Naive B cell (primary cell): ENCODE results near the gene TYRO3. TPM values are rescaled to one million over a fixed set of nuclear protein-coding genes. Genes with fewer than 3 reads are reported as not detected.

Source experiments
- ATAC-seq, 2 donors: fragments of 150-1000 bp; cut with Tn5 transposase; 2 replicates each; pipeline ENCODE4 v1.10.0; 2021; ENCODE audit warnings: low read depth in 2 of 2, mild to moderate bottlenecking in 2 of 2, moderate library complexity in 2 of 2
- DNase-seq: peaks from one replicate; pipeline ENCODE4 v3.0.0; 2022
- H3K27ac Mint-ChIP-seq, 6 donors: one replicate each; pipeline ENCODE4 v1.8.0; 2020 to 2022; ENCODE audit warnings: mild to moderate bottlenecking in 6 of 6, mixed read lengths in 6 of 6, moderate library complexity in 5 of 6, inconsistent platforms in 2 of 6
- H3K27me3 Mint-ChIP-seq, 3 donors: one replicate each; pipeline ENCODE4 v1.8.0; 2021 to 2022; ENCODE audit warnings: mixed read lengths in 3 of 3, mild to moderate bottlenecking in 1 of 3
- H3K36me3 Mint-ChIP-seq, 2 donors: one replicate each; pipeline ENCODE4 v1.8.0; 2020 to 2022; ENCODE audit warnings: mixed read lengths in 2 of 2, inconsistent platforms in 1 of 2, mild to moderate bottlenecking in 1 of 2
- H3K4me1 Mint-ChIP-seq, 3 donors: one replicate each; pipeline ENCODE4 v1.8.0; 2020 to 2022; ENCODE audit warnings: mixed read lengths in 3 of 3, inconsistent platforms in 1 of 3, mild to moderate bottlenecking in 1 of 3, moderate library complexity in 1 of 3
- H3K4me3 Mint-ChIP-seq, 8 donors: one replicate each; pipeline ENCODE4 v1.8.0; 2020 to 2022; ENCODE audit warnings: mild to moderate bottlenecking in 8 of 8, mixed read lengths in 8 of 8, moderate library complexity in 8 of 8, inconsistent platforms in 2 of 8
- H3K9me3 Mint-ChIP-seq, 7 donors: one replicate each; pipeline ENCODE4 v1.8.0; 2020 to 2022; ENCODE audit warnings: mixed read lengths in 7 of 7, mild to moderate bottlenecking in 5 of 7, inconsistent platforms in 2 of 7, moderate library complexity in 1 of 7
- polyA plus RNA-seq, 6 donors: library from polyadenylated mRNA; unstranded; fragments of 300-500 nt; fragmentation: Illumina TruSeq; gene quantifications; one replicate each; pipeline ENCODE4 v1.2.3, GENCODE V29; 2021; ENCODE audit warnings: low read depth in 6 of 6

Gene TYRO3
- polyA plus RNA-seq: not detected

DNA sequence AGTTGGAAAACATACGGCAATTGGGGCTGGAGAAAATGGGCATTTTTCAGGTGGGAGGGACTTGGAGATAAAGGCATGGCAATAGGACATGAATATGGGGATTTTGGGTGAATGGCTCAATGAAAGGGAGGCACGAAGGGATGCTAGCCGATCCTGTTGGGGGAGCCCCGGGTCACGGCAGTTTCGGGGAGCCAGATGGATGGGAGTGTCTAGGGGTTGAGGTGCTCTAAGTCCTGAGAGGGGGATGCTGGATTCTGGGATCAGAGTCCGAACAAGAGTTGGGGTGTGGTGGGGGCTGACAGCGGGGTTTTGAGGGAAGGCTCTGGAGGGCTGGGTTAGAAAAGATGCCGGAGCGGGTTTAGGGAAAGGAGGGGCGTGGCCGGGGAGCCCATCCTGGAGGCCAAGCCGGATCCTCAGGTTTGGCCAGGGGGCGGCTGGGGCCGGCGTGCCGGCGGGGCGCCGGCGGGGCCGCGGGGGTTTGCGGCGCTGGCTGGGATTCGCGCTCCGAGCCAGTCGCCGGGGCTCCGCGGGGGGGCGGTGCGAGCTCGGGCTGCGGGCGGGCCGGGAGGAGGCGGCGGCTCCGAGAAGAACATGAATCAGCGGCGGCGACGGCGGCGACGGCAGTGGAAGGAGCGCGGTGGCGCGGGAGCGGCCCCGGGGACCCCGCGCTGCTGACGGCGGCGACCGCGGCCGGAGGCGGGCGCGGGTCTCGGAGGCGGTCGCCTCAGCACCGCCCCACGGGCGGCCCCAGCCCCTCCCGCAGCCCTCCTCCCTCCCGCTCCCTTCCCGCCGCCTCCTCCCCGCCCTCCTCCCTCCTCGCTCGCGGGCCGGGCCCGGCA lies at the start of gene TYRO3:
TSS of gene TYRO3 (plus strand) at position 813 of the 839 bp plus-strand sequence. CDS start 46 bp downstream, outside the sequence.
- Mint-ChIP-seq H3K27ac (peak within 1 kb of the TSS in 4 of 6 donors; percentile 75 to 96 (median 81)), H3K9me3 (no peaks in the 10 kb centered on the region), H3K27me3 (peaks cover 44 to 72% (median 68%) of the 10 kb centered on the region in 3 donors), H3K4me1 (peaks cover 31 to 39% (median 37%) of the 10 kb centered on the region in 3 donors), H3K36me3 (peaks cover 0 to 11% of the 10 kb centered on the region in 2 donors), H3K4me3 (peak within 1 kb of the TSS; percentile 83 to 94 (median 89))
- ATAC-seq (peak; percentile 46 to 60), DNase-seq (peak; percentile 41)

DNA sequence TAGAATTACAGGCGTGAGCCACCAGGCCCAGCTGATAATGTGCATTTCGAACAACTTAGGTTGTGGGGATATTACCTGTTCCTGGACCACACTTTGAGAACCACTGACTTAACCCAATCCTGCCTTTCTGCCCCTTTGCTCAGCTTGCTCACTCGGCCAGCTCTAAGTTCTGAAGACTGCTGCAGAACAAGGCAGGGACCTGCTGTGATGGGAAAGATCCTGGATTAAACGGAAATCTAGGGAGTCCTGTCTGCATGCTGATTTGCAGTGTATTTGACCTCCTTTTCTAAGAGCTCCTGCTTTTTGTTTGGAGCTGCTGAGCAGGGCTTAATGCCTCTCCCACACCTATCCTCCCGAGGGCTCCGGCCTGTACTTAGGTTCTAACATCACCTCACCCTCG lies 48.3 kb upstream of the TYRO3 start:
- DNase-seq (no peak), ATAC-seq (no peak)
- no peak overlapping the region for H3K27ac Mint-ChIP-seq
- no peaks in the 10 kb centered on the region for H3K36me3 Mint-ChIP-seq
- peaks cover 8 to 22% (median 16%) of the 10 kb centered on the region in 3 donors for H3K27me3 Mint-ChIP-seq
- peak overlapping the region in 4 of 8 donors; percentile 9 to 62 (median 46) for H3K4me3 Mint-ChIP-seq
- no peaks in the 10 kb centered on the region for H3K9me3 Mint-ChIP-seq
- H3K4me1 Mint-ChIP-seq: peaks cover 16 to 28% (median 27%) of the 10 kb centered on the region in 3 donors

DNA sequence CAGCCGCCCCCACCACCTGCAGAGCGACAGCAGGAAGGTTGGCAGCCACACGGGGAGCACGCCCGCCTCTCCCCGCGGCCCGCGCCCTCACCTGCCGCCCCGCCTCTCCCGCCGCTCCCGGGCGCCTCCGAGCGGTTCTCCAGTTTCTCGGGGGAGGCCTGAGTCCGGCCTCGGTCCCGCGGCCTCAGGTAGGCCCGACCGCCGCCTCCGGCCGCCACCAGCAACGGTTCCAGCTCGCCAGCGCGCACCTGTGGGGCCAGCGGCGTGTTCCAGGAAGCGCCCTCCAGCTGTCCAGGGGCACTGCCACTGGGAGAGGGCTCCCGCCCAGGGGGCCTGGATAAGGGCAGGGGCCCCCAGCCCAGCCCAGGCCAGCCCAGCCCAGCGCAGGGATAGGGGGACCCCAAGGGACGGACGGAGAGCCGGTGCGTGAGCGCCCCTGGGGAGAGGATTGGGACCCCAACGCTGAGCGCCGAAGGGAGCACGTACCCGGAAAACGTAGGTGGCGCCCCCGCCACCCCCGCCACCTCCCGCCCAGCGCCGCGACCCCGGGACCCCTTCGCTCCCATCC lies 47.6 kb upstream of the TYRO3 start:
- H3K9me3 Mint-ChIP-seq: no peaks in the 10 kb centered on the region
- peaks cover 8 to 22% (median 16%) of the 10 kb centered on the region in 3 donors for H3K27me3 Mint-ChIP-seq
- ATAC-seq (no peak), DNase-seq (no peak)
- H3K27ac Mint-ChIP-seq: no peak overlapping the region
- H3K36me3 Mint-ChIP-seq: no peaks in the 10 kb centered on the region
- peak overlapping the region in 2 of 8 donors; percentile 93 for H3K4me3 Mint-ChIP-seq
- peaks cover 16 to 28% (median 27%) of the 10 kb centered on the region in 3 donors for H3K4me1 Mint-ChIP-seq

- DNase-seq (no peak), ATAC-seq (no peak)
Measured at GRCh38 chr15:41511899-41512369, 47.1 kb upstream of the TYRO3 start.

GRCh38 chr15:41512512-41512939 lies 46.5 kb upstream of the TYRO3 start:
- no peak for ATAC-seq
- Mint-ChIP-seq H3K36me3 (peaks cover 0 to 5% of the 10 kb centered on the region in 2 donors), H3K4me3 (peak overlapping the region; percentile 89 to 94 (median 91)), H3K27me3 (peaks cover 8 to 22% (median 16%) of the 10 kb centered on the region in 3 donors), H3K4me1 (peaks cover 16 to 32% (median 27%) of the 10 kb centered on the region in 3 donors), H3K27ac (peak overlapping the region in 2 of 6 donors; percentile 41 to 83), H3K9me3 (no peaks in the 10 kb centered on the region)
- DNase-seq: no peak

More at GRCh38 chr15:41511899-41512369, 47.1 kb upstream of the TYRO3 start:
- peaks cover 8 to 22% (median 16%) of the 10 kb centered on the region in 3 donors for H3K27me3 Mint-ChIP-seq
- peak overlapping the region in 1 of 6 donors; percentile 22 for H3K27ac Mint-ChIP-seq
- peaks cover 16 to 32% (median 27%) of the 10 kb centered on the region in 3 donors for H3K4me1 Mint-ChIP-seq
- H3K4me3 Mint-ChIP-seq: peak overlapping the region in 7 of 8 donors; percentile 89 to 94 (median 91)
- peaks cover 0 to 3% of the 10 kb centered on the region in 2 donors for H3K36me3 Mint-ChIP-seq
- H3K9me3 Mint-ChIP-seq: no peaks in the 10 kb centered on the region

DNA sequence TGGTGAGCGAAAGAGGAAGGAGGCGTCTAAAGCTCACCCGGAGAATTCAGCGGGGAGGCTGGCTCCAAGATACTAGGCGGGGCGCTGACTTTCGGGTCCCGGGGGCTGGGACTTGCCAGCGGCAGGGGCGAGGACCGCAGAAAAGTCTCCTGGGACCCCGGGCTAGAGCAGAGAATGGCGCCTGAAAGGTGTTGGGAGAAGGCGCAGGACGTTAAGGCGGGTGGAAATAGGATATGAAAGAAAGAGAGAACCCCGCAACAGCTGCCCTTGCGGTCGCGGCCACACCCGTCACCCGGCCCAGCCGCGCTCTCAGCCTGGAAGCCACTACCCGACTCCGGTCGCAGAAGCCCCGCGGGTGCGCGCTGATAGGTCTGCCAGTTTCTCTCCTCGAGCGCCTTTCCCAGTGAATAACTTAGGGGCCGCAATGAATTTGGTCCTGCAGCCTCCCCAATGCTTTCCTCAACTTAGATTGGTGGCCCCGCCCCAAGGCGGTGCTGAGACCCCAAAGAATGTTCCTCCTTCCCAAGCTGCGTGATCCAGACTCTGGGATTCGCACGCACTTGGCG lies 46.0 kb upstream of the TYRO3 start:
- peak; percentile 63 for DNase-seq
- peaks cover 0 to 5% of the 10 kb centered on the region in 2 donors for H3K36me3 Mint-ChIP-seq
- peaks cover 8 to 22% (median 16%) of the 10 kb centered on the region in 3 donors for H3K27me3 Mint-ChIP-seq
- H3K9me3 Mint-ChIP-seq: no peaks in the 10 kb centered on the region
- peaks cover 17 to 32% (median 27%) of the 10 kb centered on the region in 3 donors for H3K4me1 Mint-ChIP-seq
- peak overlapping the region in 3 of 6 donors; percentile 11 to 83 (median 41) for H3K27ac Mint-ChIP-seq
- ATAC-seq: peak; percentile 74 to 75
- H3K4me3 Mint-ChIP-seq: peak overlapping the region; percentile 89 to 94 (median 91)

- ATAC-seq: no peak
- H3K9me3 Mint-ChIP-seq: no peaks in the 10 kb centered on the region
- peaks cover 8 to 22% (median 16%) of the 10 kb centered on the region in 3 donors for H3K27me3 Mint-ChIP-seq
- peaks cover 0 to 5% of the 10 kb centered on the region in 2 donors for H3K36me3 Mint-ChIP-seq
- DNase-seq: no peak
- peak within 1 kb of the TSS in 5 of 6 donors; percentile 11 to 83 (median 54) for H3K27ac Mint-ChIP-seq
- H3K4me3 Mint-ChIP-seq: peak within 1 kb of the TSS; percentile 89 to 94 (median 91)
- peaks cover 19 to 32% (median 27%) of the 10 kb centered on the region in 3 donors for H3K4me1 Mint-ChIP-seq
Measured at GRCh38 chr15:41513506-41514227, 45.3 kb upstream of the TYRO3 start, which contains the start of gene LTK. LTK (minus strand) TSS chr15:41513827; CDS start chr15:41513709, 118 bp downstream.

GRCh38 chr15:41517895-41518449 lies 41.0 kb upstream of the TYRO3 start:
- Mint-ChIP-seq H3K36me3 (peaks cover 5% of the 10 kb centered on the region in 2 donors), H3K27ac (no peak overlapping the region), H3K4me3 (no peak overlapping the region), H3K9me3 (no peaks in the 10 kb centered on the region), H3K27me3 (peaks cover 4 to 11% (median 8%) of the 10 kb centered on the region in 3 donors), H3K4me1 (peaks cover 11 to 23% (median 14%) of the 10 kb centered on the region in 3 donors)
- ATAC-seq (no peak), DNase-seq (no peak)

- ATAC-seq: no peak
- Mint-ChIP-seq H3K4me3 (no peak overlapping the region), H3K9me3 (no peaks in the 10 kb centered on the region), H3K36me3 (peaks cover 5 to 19% of the 10 kb centered on the region in 2 donors), H3K27ac (peak overlapping the region in 2 of 6 donors; percentile 62 to 76), H3K4me1 (peaks cover 0 to 7% (median 4%) of the 10 kb centered on the region in 3 donors), H3K27me3 (no peaks in the 10 kb centered on the region)
- no peak for DNase-seq
Measured at GRCh38 chr15:41520636-41521035, 38.4 kb upstream of the TYRO3 start.

GRCh38 chr15:41521614-41522013 lies 37.4 kb upstream of the TYRO3 start:
- no peak overlapping the region for H3K4me3 Mint-ChIP-seq
- H3K27me3 Mint-ChIP-seq: no peaks in the 10 kb centered on the region
- ATAC-seq: no peak
- H3K36me3 Mint-ChIP-seq: peaks cover 10 to 24% of the 10 kb centered on the region in 2 donors
- peaks cover 0 to 7% (median 4%) of the 10 kb centered on the region in 3 donors for H3K4me1 Mint-ChIP-seq
- H3K9me3 Mint-ChIP-seq: no peaks in the 10 kb centered on the region
- DNase-seq: no peak
- H3K27ac Mint-ChIP-seq: peak overlapping the region in 2 of 6 donors; percentile 6 to 25

DNA sequence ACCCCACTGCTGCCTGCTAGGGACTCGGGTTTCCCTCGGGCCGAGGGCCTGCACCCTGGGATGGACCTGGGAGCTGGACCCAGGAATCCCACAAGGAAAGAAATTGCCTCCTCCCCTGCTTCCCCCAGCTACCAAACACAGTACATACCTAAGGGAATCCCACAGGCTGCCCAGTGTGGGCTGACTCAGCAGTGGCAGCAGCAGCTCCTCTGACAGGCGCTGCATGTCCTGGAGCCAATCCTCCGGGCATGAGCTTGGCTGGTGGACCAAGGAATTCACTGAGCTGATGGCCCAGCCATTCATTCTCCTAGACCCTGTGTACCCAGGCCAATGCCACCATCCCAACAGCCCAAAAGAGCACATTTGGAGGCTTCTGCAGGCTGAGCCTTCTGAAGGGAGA lies 35.9 kb upstream of the TYRO3 start:
- Mint-ChIP-seq H3K27me3 (no peaks in the 10 kb centered on the region), H3K27ac (no peak overlapping the region), H3K4me1 (peaks cover 0 to 4% (median 0%) of the 10 kb centered on the region in 3 donors), H3K9me3 (no peaks in the 10 kb centered on the region), H3K4me3 (no peak overlapping the region), H3K36me3 (peaks cover 11 to 39% of the 10 kb centered on the region in 2 donors)
- ATAC-seq: no peak
- DNase-seq: no peak

- H3K9me3 Mint-ChIP-seq: no peaks in the 10 kb centered on the region
- peak overlapping the region in 6 of 8 donors; percentile 51 to 90 (median 72) for H3K4me3 Mint-ChIP-seq
- ATAC-seq (peak; percentile 36 to 42), DNase-seq (no peak)
- no peaks in the 10 kb centered on the region for H3K27me3 Mint-ChIP-seq
- H3K36me3 Mint-ChIP-seq: peaks cover 21 to 29% of the 10 kb centered on the region in 2 donors
- H3K4me1 Mint-ChIP-seq: peaks cover 23 to 29% (median 24%) of the 10 kb centered on the region in 3 donors
- peak overlapping the region; percentile 85 to 94 (median 89) for H3K27ac Mint-ChIP-seq
Measured at GRCh38 chr15:41530363-41530956, 28.6 kb upstream of the TYRO3 start.
